Adipose tissue (tissue), 3 donors: Measurements from ENCODE around the gene FBXO17. TPM values are rescaled to one million over a fixed set of nuclear protein-coding genes. Genes with fewer than 3 reads are reported as not detected.

Experiments
- H3K27ac ChIP-seq: one replicate; pipeline ENCODE4 v1.5.1; 2013; ENCODE audit warnings: low read depth, low read length
- WGBS, 3 donors: extraction: QIAGEN DNeasy Blood & Tissue Kit; methylation state at CpG; one replicate each; pipeline ENCODE4 v1.1.7; 2013; 5-methylcytosine and 5-hydroxymethylcytosine counted together
- polyA plus RNA-seq, 3 donors: library from polyadenylated mRNA; stranded (reverse); fragments of 200-250 nt; gene quantifications; one replicate each; pipeline ENCODE4 v1.2.3, GENCODE V29; 2013
- donor health status: healthy with polysubstance abuse.
- donor health status: Bipolar disorder and iron deficiency.
- donor health status: healthy.

FBXO17 gene
- polyA plus RNA-seq, 3 donors, result 6.8 to 28.8 (median 25.8) TPM

- no peak overlapping the region for H3K27ac ChIP-seq
These were observed 47.0 kb downstream of the FBXO17 start for GRCh38 chr19:38928391-38929001.

GRCh38 chr19:38924388-38924787 is 51.2 kb downstream of the FBXO17 start:
- 96% methylated on average over 7 of the region's 7 CpGs for WGBS, 3 donors
- H3K27ac ChIP-seq, result no peak overlapping the region

More at GRCh38 chr19:38928391-38929001, 47.0 kb downstream of the FBXO17 start:
- 78 to 82% (median 80%) methylated on average over 4 of the region's 4 CpGs for WGBS, 3 donors

GRCh38 chr19:38922482-38922881 is 53.1 kb downstream of the FBXO17 start:
- no peak overlapping the region for H3K27ac ChIP-seq
- 90 to 97% (median 90%) methylated on average over 5 of the region's 5 CpGs for WGBS, 3 donors

GRCh38 chr19:38921420-38922274 is 53.9 kb downstream of the FBXO17 start:
- WGBS, 3 donors, result 91 to 94% (median 93%) methylated on average over 20 of the region's 20 CpGs
- no peak overlapping the region for H3K27ac ChIP-seq

- no peak overlapping the region for H3K27ac ChIP-seq
- WGBS, 3 donors, result 76 to 80% (median 78%) methylated on average over 14 of the region's 14 CpGs
These were observed 54.7 kb downstream of the FBXO17 start for GRCh38 chr19:38920602-38921419.

- no peak overlapping the region for H3K27ac ChIP-seq
- 53 to 71% (median 62%) methylated on average over 21 of the region's 21 CpGs for WGBS, 3 donors
These were observed 55.5 kb downstream of the FBXO17 start for GRCh38 chr19:38919837-38920601.

- 88 to 94% (median 91%) methylated on average over 10 of the region's 10 CpGs for WGBS, 3 donors
- H3K27ac ChIP-seq, result no peak overlapping the region
These were observed 57.0 kb downstream of the FBXO17 start for GRCh38 chr19:38918526-38918925.

- 64 to 80% (median 79%) methylated on average over 13 of the region's 13 CpGs for WGBS, 3 donors
- no peak overlapping the region for H3K27ac ChIP-seq
These were observed 57.5 kb downstream of the FBXO17 start for GRCh38 chr19:38917921-38918491.

GRCh38 chr19:38917516-38917915 is 58.0 kb downstream of the FBXO17 start:
- 68 to 90% (median 81%) methylated on average over 8 to 9 of the region's 9 CpGs for WGBS, 3 donors
- H3K27ac ChIP-seq, result no peak overlapping the region

GRCh38 chr19:38915329-38916321 is 59.9 kb downstream of the FBXO17 start:
- no peak overlapping the region for H3K27ac ChIP-seq
- 91 to 92% (median 92%) methylated on average over 42 to 44 of the region's 44 CpGs for WGBS, 3 donors

- 91 to 96% (median 94%) methylated on average over 8 of the region's 8 CpGs for WGBS, 3 donors
- H3K27ac ChIP-seq, result no peak overlapping the region
These were observed 61.6 kb downstream of the FBXO17 start for GRCh38 chr19:38913958-38914357.

GRCh38 chr19:38912600-38913514 is 62.7 kb downstream of the FBXO17 start:
- 70 to 81% (median 70%) methylated on average over 12 of the region's 12 CpGs for WGBS, 3 donors
- H3K27ac ChIP-seq, result no peak overlapping the region

GRCh38 chr19:38911388-38912001 is 64.0 kb downstream of the FBXO17 start:
- whole genome bisulfite sequencing, 3 donors, result 54 to 73% (median 69%) methylated on average over 11 to 16 of the region's 16 CpGs
- no peak overlapping the region for H3K27ac ChIP-seq

- 92 to 98% (median 96%) methylated on average over 11 to 12 of the region's 12 CpGs for WGBS, 3 donors
- no peak overlapping the region for H3K27ac ChIP-seq
These were observed 65.1 kb downstream of the FBXO17 start for GRCh38 chr19:38910488-38910887.

- WGBS, 3 donors, result 73 to 86% (median 78%) methylated on average over 10 of the region's 10 CpGs
These were observed 66.6 kb downstream of the FBXO17 start for GRCh38 chr19:38908911-38909310.

More at GRCh38 chr19:38908911-38909310, 66.6 kb downstream of the FBXO17 start:
- H3K27ac ChIP-seq, result no peak overlapping the region
